ENCODE results near the gene NCK1.

DNA sequence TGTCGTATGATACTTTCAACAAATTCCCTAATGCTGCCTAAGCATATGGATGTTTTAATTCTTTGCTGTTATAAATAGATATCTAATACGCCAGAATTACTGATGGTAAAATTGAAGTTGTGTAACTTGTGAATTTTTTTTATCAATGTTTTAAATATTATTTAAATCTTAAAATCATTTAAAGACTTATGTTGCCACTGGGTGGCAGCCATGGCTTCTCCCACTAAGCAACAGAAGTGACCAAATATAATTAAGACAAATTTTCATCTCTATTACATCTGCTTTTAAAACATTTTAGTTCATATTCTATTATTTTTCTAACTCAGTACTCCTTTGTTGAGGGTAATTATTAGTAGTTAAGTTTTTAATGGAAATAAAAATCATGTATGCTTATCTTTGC, 87.7 kb downstream of the NCK1 start:
- TF ChIP-seq ZNF324 (CRISPR knock-in tag; IDR thresholded peaks at IDR 0.05), result no peak
- no peak for TF ChIP-seq PHF21A (IDR thresholded peaks at IDR 0.05; ENCODE audit: borderline replicate concordance, low read depth)
- TF ChIP-seq, protein P1, sequence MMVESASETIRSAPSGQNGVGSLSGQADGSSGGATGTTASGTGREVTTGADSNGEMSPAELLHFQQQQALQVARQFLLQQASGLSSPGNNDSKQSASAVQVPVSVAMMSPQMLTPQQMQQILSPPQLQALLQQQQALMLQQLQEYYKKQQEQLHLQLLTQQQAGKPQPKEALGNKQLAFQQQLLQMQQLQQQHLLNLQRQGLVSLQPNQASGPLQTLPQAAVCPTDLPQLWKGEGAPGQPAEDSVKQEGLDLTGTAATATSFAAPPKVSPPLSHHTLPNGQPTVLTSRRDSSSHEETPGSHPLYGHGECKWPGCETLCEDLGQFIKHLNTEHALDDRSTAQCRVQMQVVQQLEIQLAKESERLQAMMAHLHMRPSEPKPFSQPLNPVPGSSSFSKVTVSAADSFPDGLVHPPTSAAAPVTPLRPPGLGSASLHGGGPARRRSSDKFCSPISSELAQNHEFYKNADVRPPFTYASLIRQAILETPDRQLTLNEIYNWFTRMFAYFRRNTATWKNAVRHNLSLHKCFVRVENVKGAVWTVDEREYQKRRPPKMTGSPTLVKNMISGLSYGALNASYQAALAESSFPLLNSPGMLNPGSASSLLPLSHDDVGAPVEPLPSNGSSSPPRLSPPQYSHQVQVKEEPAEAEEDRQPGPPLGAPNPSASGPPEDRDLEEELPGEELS (CRISPR knock-in tag; IDR thresholded peaks at IDR 0.05; ENCODE audit: borderline replicate concordance), result no peak
- TF ChIP-seq RBM34 (IDR thresholded peaks at IDR 0.05; ENCODE audit: borderline replicate concordance, insufficient read depth, low read length), result no peak
- TF ChIP-seq NFATC3 (IDR thresholded peaks at IDR 0.05), result no peak
